SJSA1 (cell line): ENCODE measurements around the gene CSNK1G2. TPM values are rescaled to one million over a fixed set of nuclear protein-coding genes. Genes with fewer than 3 reads are reported as not detected.

ENCODE experiments used
- DNase-seq, 2 experiments: peaks; one replicate each; pipeline ENCODE4 v3.0.0-alpha.2; 2015 to 2020; ENCODE audit warnings: low spot score in 2 of 2, low read depth in 1 of 2
- H3K27ac ChIP-seq: fragments of 250-450 bp; sonication (Bioruptor Pico); 2 replicates; pipeline ENCODE4 v1.5.1; 2020; ENCODE audit warnings: mild to moderate bottlenecking, moderate library complexity
- H3K27me3 ChIP-seq: fragments of 250-450 bp; sonication (Bioruptor Pico); replicated peaks from 2 replicates; pipeline ENCODE4 v1.5.1; 2020; ENCODE audit warnings: mild to moderate bottlenecking, moderate library complexity
- H3K36me3 ChIP-seq: fragments of 250-450 bp; sonication (Bioruptor Pico); 2 replicates; pipeline ENCODE4 v1.5.1; 2020; ENCODE audit warnings: mild to moderate bottlenecking
- H3K4me1 ChIP-seq: fragments of 250-450 bp; sonication (Bioruptor Pico); replicated peaks from 2 replicates; pipeline ENCODE4 v1.6.1; 2021; ENCODE audit warnings: mild to moderate bottlenecking
- H3K4me3 ChIP-seq: fragments of 250-450 bp; sonication (Bioruptor Pico); 2 replicates; pipeline ENCODE4 v1.5.1; 2020; ENCODE audit warnings: mild to moderate bottlenecking
- H3K9me3 ChIP-seq: fragments of 250-450 bp; sonication (Bioruptor Pico); replicated peaks from 2 replicates; pipeline ENCODE4 v1.5.1; 2020; ENCODE audit warnings: mild to moderate bottlenecking
- total RNA-seq: library from RNA; depleted of rRNA; stranded (reverse); fragments of >200 nt; shearing (Covaris generic); gene quantifications from 2 replicates; pipeline ENCODE4 v1.2.3, GENCODE V29; 2014

CSNK1G2 gene
- total RNA-seq, 1 experiment from 2014 or later = 63.4 TPM

GRCh38 chr19:1974381-1975161 lies 33.6 kb downstream of the CSNK1G2 start:
- Histone ChIP-seq H3K36me3 (peaks cover 47% of the 10 kb centered on the region), H3K27ac (no peak overlapping the region), H3K4me1 (no peaks in the 10 kb centered on the region), H3K4me3 (no peak overlapping the region), H3K27me3 (no peaks in the 10 kb centered on the region), H3K9me3 (no peaks in the 10 kb centered on the region)
- no peak for DNase-seq

- no peak overlapping the region for H3K27ac ChIP-seq
- H3K9me3 ChIP-seq = no peaks in the 10 kb centered on the region
- no peak for DNase-seq
- no peaks in the 10 kb centered on the region for H3K4me1 ChIP-seq
- peaks cover 47% of the 10 kb centered on the region for H3K36me3 ChIP-seq
- no peaks in the 10 kb centered on the region for H3K27me3 ChIP-seq
- H3K4me3 ChIP-seq = no peak overlapping the region
Measured at GRCh38 chr19:1975162-1975480, 34.1 kb downstream of the CSNK1G2 start.

GRCh38 chr19:1977120-1977519 lies 36.1 kb downstream of the CSNK1G2 start:
- H3K27me3 ChIP-seq = no peaks in the 10 kb centered on the region
- no peaks in the 10 kb centered on the region for H3K9me3 ChIP-seq
- H3K4me3 ChIP-seq = no peak overlapping the region
- H3K4me1 ChIP-seq = no peaks in the 10 kb centered on the region
- no peak overlapping the region for H3K27ac ChIP-seq
- no peak for DNase-seq
- H3K36me3 ChIP-seq = peaks cover 45% of the 10 kb centered on the region

GRCh38 chr19:1978346-1978894 lies 37.4 kb downstream of the CSNK1G2 start:
- Histone ChIP-seq H3K27ac (no peak overlapping the region), H3K9me3 (no peaks in the 10 kb centered on the region), H3K4me3 (no peak overlapping the region), H3K4me1 (no peaks in the 10 kb centered on the region), H3K36me3 (peaks cover 51% of the 10 kb centered on the region), H3K27me3 (no peaks in the 10 kb centered on the region)
- no peak for DNase-seq

GRCh38 chr19:1979017-1979416 lies 38.0 kb downstream of the CSNK1G2 start:
- no peaks in the 10 kb centered on the region for H3K27me3 ChIP-seq
- no peak for DNase-seq
- no peaks in the 10 kb centered on the region for H3K4me1 ChIP-seq
- H3K36me3 ChIP-seq = peaks cover 52% of the 10 kb centered on the region
- no peak overlapping the region for H3K4me3 ChIP-seq
- no peak overlapping the region for H3K27ac ChIP-seq
- H3K9me3 ChIP-seq = no peaks in the 10 kb centered on the region

GRCh38 chr19:1979642-1980041 lies 38.7 kb downstream of the CSNK1G2 start:
- Histone ChIP-seq H3K27ac (no peak overlapping the region), H3K4me1 (no peaks in the 10 kb centered on the region), H3K27me3 (no peaks in the 10 kb centered on the region), H3K9me3 (no peaks in the 10 kb centered on the region), H3K4me3 (no peak overlapping the region), H3K36me3 (peaks cover 53% of the 10 kb centered on the region)
- DNase-seq = peak in 1 of 2 experiments; percentile 43

GRCh38 chr19:1980091-1980808 lies 39.3 kb downstream of the CSNK1G2 start:
- DNase-seq = no peak
- no peaks in the 10 kb centered on the region for H3K4me1 ChIP-seq

GRCh38 chr19:1980809-1981181 lies 39.8 kb downstream of the CSNK1G2 start:
- Histone ChIP-seq H3K9me3 (no peaks in the 10 kb centered on the region), H3K4me3 (no peak overlapping the region), H3K4me1 (no peaks in the 10 kb centered on the region), H3K36me3 (peaks cover 55% of the 10 kb centered on the region), H3K27me3 (no peaks in the 10 kb centered on the region), H3K27ac (no peak overlapping the region)
- no peak for DNase-seq

More at GRCh38 chr19:1980091-1980808, 39.3 kb downstream of the CSNK1G2 start:
- Histone ChIP-seq H3K27me3 (no peaks in the 10 kb centered on the region), H3K4me3 (no peak overlapping the region), H3K27ac (no peak overlapping the region), H3K36me3 (peaks cover 57% of the 10 kb centered on the region), H3K9me3 (no peaks in the 10 kb centered on the region)

GRCh38 chr19:1981253-1981652 lies 40.3 kb downstream of the CSNK1G2 start:
- Histone ChIP-seq H3K9me3 (no peaks in the 10 kb centered on the region), H3K36me3 (peaks cover 58% of the 10 kb centered on the region), H3K4me3 (no peak overlapping the region), H3K27me3 (no peaks in the 10 kb centered on the region), H3K4me1 (no peaks in the 10 kb centered on the region), H3K27ac (no peak overlapping the region)
- no peak for DNase-seq

GRCh38 chr19:1984357-1984756 lies 43.4 kb downstream of the CSNK1G2 start:
- Histone ChIP-seq H3K9me3 (no peaks in the 10 kb centered on the region), H3K4me3 (no peak overlapping the region), H3K36me3 (peaks cover 65% of the 10 kb centered on the region), H3K27me3 (no peaks in the 10 kb centered on the region), H3K4me1 (no peaks in the 10 kb centered on the region), H3K27ac (no peak overlapping the region)
- no peak for DNase-seq

- Histone ChIP-seq H3K27ac (no peak overlapping the region), H3K36me3 (peaks cover 69% of the 10 kb centered on the region), H3K4me1 (no peaks in the 10 kb centered on the region), H3K4me3 (no peak overlapping the region), H3K9me3 (no peaks in the 10 kb centered on the region), H3K27me3 (no peaks in the 10 kb centered on the region)
- no peak for DNase-seq
Measured at GRCh38 chr19:1985588-1986356, 44.8 kb downstream of the CSNK1G2 start.

- Histone ChIP-seq H3K27ac (no peak overlapping the region), H3K36me3 (peaks cover 73% of the 10 kb centered on the region)
Measured at GRCh38 chr19:1986357-1987162, 45.6 kb downstream of the CSNK1G2 start.

More at GRCh38 chr19:1986357-1987162, 45.6 kb downstream of the CSNK1G2 start:
- Histone ChIP-seq H3K9me3 (no peaks in the 10 kb centered on the region), H3K4me3 (no peak overlapping the region), H3K27me3 (no peaks in the 10 kb centered on the region), H3K4me1 (no peaks in the 10 kb centered on the region)
- DNase-seq = no peak
